Esophagus (tissue), 2 donors: ENCODE data around the gene KCNJ5. TPM values are rescaled to one million over a fixed set of nuclear protein-coding genes. Genes with fewer than 3 reads are reported as not detected.

Experiments
- H3K27ac ChIP-seq, 2 donors: one replicate each; pipeline ENCODE4 v1.5.1; 2013; ENCODE audit warnings: low read depth in 2 of 2, mild to moderate bottlenecking in 2 of 2, inconsistent platforms in 1 of 2, low read length in 1 of 2, moderate library complexity in 1 of 2
- H3K27me3 ChIP-seq, 2 donors: one replicate each; pipeline ENCODE4 v1.6.1; 2013; ENCODE audit warnings: low read length in 2 of 2, control low read depth in 1 of 2, mild to moderate bottlenecking in 1 of 2; ENCODE audit not compliant: insufficient read depth in 2 of 2, control insufficient read depth in 1 of 2
- H3K36me3 ChIP-seq, 2 donors: one replicate each; pipeline ENCODE4 v1.6.1; 2013; ENCODE audit warnings: low read length in 1 of 2; ENCODE audit not compliant: control insufficient read depth in 2 of 2, insufficient read depth in 2 of 2
- H3K4me1 ChIP-seq, 2 donors: one replicate each; pipeline ENCODE4 v1.6.1; 2013; ENCODE audit warnings: low read length in 1 of 2; ENCODE audit not compliant: control insufficient read depth in 2 of 2, insufficient read depth in 2 of 2
- H3K4me3 ChIP-seq, 2 donors: one replicate each; pipeline ENCODE4 v1.5.1; 2013; ENCODE audit warnings: low read length in 2 of 2, mild to moderate bottlenecking in 2 of 2, low read depth in 1 of 2, moderate library complexity in 1 of 2
- H3K9me3 ChIP-seq, 2 donors: one replicate each; pipeline ENCODE4 v1.6.1; 2013; ENCODE audit warnings: mild to moderate bottlenecking in 2 of 2, low read depth in 1 of 2, low read length in 1 of 2, moderate library complexity in 1 of 2; ENCODE audit not compliant: control insufficient read depth in 2 of 2, insufficient read depth in 1 of 2
- WGBS, 2 donors: extraction: QIAGEN DNeasy Blood & Tissue Kit; methylation state at CpG; one replicate each; pipeline ENCODE4 v1.1.7; 2013; 5-methylcytosine and 5-hydroxymethylcytosine counted together
- polyA plus RNA-seq, 2 donors: library from polyadenylated mRNA; stranded (reverse); fragments of 200-250 nt; gene quantifications; one replicate each; pipeline ENCODE4 v1.2.3, GENCODE V29; 2013
- donor health status: healthy with polysubstance abuse.
- donor health status: Bipolar disorder and iron deficiency.

The KCNJ5 gene
- polyA plus RNA-seq, 2 donors: 0.08 to 0.27 TPM

DNA sequence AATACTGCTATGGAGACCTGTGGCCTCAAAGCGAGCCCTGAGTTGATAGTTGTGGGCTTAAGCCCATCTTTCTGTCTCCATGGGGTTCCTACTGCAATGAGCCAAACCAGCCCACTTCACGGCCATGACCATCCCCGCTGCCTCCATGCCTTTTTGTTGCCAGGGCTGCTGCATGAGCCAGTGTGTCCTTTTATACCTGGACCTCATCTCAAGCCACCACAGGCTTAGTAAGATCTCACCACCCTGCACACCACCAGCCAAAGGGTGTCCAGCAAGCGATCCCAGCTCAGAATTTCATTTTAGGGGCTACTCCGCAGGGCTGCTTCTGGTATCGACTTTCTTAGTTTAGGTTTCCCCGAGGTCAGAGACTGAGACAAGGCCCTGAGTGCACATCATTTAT, 43.2 kb downstream of the KCNJ5 start:
- no peak overlapping the region for H3K4me3 ChIP-seq
- 94% methylated on average over 7 of the region's 7 CpGs for WGBS, 2 donors
- H3K9me3 ChIP-seq: peaks cover 0 to 4% of the 10 kb centered on the region in 2 donors
- peaks cover 0 to 7% of the 10 kb centered on the region in 2 donors for H3K36me3 ChIP-seq
- H3K4me1 ChIP-seq: peaks cover 0 to 6% of the 10 kb centered on the region in 2 donors
- H3K27ac ChIP-seq: no peak overlapping the region
- no peaks in the 10 kb centered on the region for H3K27me3 ChIP-seq

DNA sequence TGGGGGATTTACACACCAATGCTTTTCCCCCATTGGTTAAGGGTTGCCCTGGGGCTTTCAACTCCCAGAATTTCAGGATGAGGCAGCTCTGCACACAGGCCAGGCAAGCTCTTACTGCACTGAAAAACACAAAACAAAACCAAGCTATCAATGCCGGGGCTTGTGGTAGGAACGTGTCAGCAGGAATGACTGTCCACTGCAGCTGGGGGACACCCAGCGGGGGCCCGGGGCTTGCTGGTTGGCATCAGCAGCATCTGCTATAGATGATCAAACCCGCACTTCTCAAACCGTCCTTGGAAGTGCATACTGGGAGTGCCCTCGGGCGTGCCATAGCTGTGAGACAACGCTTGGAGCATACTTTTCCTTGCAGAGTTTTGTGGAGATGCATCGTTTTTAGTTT, 43.8 kb downstream of the KCNJ5 start:
- H3K4me1 ChIP-seq: peaks cover 0 to 8% of the 10 kb centered on the region in 2 donors
- H3K27me3 ChIP-seq: no peaks in the 10 kb centered on the region
- H3K9me3 ChIP-seq: peaks cover 0 to 4% of the 10 kb centered on the region in 2 donors
- no peak overlapping the region for H3K4me3 ChIP-seq
- WGBS, 2 donors: 83% methylated on average over 10 of the region's 10 CpGs
- H3K36me3 ChIP-seq: peaks cover 0 to 7% of the 10 kb centered on the region in 2 donors
- no peak overlapping the region for H3K27ac ChIP-seq

DNA sequence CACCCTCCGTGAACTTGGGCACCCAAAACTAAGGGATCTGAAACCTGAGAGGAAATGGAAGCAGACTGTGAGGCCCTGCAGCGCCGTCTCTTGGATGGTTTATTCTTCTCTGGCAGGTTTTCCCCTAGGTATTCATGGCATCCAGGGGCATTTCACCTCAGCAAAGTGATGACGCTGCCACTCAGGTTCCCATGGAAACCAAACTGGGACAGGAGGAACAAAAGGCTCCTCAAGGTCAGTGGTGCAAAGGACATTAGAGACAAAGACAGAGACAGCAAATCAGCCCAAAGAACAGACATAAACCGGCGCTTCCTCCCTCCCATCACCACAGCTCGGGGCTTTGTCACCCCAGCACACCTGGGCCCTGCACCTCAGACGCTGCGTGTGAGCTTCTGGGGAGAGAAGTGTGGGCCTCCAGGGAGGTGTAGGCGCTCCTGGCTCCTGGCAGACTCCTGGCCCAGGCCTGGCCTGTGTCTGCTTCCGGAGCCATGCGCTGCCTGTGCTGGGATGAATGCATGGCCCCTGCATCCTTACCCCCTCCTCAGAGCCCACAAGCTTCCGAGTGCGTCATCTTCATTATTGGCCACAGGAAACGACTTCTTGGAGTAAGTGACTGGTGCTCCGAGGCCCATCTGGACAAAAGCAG, 45.6 kb downstream of the KCNJ5 start:
- 71 to 76% methylated on average over 16 of the region's 16 CpGs for WGBS, 2 donors
- no peak overlapping the region for H3K27ac ChIP-seq

DNA sequence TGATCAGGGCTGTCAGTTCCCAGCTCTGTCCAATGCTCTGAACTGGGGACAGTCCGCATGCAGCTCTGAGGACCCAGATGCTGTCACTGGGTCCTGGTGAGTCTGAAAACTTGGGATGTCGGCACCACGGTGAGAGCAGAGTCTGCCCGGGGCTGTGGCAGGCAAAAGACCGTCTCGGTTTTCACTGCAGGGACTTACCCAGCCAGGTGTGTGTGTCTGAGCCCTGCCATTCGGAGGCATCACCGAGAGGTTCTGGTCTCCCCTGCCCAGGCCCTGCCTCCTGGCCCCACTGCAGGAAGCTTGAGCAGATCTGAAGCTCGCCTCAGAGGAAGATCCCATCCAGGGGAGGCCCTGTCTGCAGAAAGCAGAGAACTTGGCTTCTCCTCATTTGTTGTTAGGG, 46.3 kb downstream of the KCNJ5 start:
- peaks cover 0 to 17% of the 10 kb centered on the region in 2 donors for H3K4me1 ChIP-seq
- WGBS, 2 donors: 61 to 77% methylated on average over 9 of the region's 9 CpGs
- peaks cover 0 to 7% of the 10 kb centered on the region in 2 donors for H3K36me3 ChIP-seq
- no peaks in the 10 kb centered on the region for H3K9me3 ChIP-seq
- H3K27ac ChIP-seq: no peak overlapping the region
- H3K4me3 ChIP-seq: no peak overlapping the region
- H3K27me3 ChIP-seq: no peaks in the 10 kb centered on the region

More for the DNA sequence above, 45.6 kb downstream of the KCNJ5 start:
- Histone ChIP-seq H3K4me3 (no peak overlapping the region), H3K9me3 (no peaks in the 10 kb centered on the region), H3K4me1 (peaks cover 0 to 16% of the 10 kb centered on the region in 2 donors), H3K36me3 (peaks cover 0 to 7% of the 10 kb centered on the region in 2 donors), H3K27me3 (no peaks in the 10 kb centered on the region)

DNA sequence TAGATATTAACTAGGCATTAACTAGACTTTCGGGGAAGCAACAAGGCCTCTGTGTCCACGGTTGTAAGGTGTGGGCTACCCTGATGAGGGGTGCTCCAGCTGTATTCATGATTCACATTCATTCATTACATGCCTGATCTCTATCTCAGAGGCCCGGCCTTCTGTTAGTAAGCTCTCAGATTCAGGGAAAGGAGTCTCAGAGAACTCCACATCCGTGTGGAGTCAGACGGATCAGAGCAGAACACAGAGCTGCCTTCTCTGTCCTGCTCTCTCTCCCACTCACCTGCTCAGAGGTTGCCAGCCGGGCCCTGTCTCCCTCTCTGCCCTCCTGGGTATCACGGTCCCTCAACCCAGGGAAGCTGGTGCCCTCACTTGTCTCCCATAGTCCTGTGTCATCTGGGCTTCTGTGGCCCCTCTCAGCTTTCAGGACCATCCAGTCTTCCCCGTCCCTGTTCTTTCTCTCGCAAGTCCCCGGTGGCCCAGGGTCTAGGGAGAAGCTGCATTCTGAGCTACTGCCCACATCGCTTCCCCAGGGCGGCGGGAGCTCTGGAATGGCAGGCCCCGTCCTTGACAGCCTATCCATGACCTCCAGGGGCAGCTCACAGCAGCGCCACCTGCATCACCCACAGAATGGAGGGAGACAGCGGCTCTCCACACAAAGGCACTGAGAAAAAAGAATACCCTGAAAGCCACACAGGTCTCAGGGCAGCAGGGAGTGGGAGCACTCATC, 47.2 kb downstream of the KCNJ5 start:
- H3K4me1 ChIP-seq: peaks cover 3 to 21% of the 10 kb centered on the region in 2 donors
- H3K27ac ChIP-seq: no peak overlapping the region
- peaks cover 0 to 7% of the 10 kb centered on the region in 2 donors for H3K36me3 ChIP-seq
- H3K27me3 ChIP-seq: no peaks in the 10 kb centered on the region
- H3K4me3 ChIP-seq: no peak overlapping the region
- H3K9me3 ChIP-seq: no peaks in the 10 kb centered on the region
- WGBS, 2 donors: 75 to 78% methylated on average over 16 of the region's 16 CpGs

DNA sequence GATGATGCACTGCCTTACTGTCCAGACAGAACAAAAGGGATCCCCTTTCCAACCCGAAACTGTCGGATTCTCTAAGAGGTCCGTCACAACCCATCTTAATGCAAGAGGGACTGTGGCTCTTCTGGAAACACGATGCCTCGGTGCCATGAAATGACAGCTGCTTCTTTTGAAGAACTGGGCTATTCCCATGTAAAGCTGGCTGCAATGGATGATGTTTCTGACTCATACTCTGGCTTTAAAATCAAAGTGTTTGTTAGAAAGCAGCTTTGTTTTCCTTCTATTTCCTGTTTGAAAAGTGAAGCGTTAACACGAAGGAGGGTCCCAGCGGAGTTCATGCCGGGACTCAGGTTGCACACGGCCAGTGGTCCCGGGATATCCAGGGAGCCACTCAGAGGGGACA, 48.4 kb downstream of the KCNJ5 start:
- Histone ChIP-seq H3K4me1 (peaks cover 4 to 21% of the 10 kb centered on the region in 2 donors), H3K27ac (peak overlapping the region; percentile 64 to 91), H3K9me3 (no peaks in the 10 kb centered on the region), H3K27me3 (no peaks in the 10 kb centered on the region), H3K4me3 (no peak overlapping the region), H3K36me3 (peaks cover 0 to 7% of the 10 kb centered on the region in 2 donors)
- 36 to 55% methylated on average over 11 of the region's 11 CpGs for WGBS, 2 donors

DNA sequence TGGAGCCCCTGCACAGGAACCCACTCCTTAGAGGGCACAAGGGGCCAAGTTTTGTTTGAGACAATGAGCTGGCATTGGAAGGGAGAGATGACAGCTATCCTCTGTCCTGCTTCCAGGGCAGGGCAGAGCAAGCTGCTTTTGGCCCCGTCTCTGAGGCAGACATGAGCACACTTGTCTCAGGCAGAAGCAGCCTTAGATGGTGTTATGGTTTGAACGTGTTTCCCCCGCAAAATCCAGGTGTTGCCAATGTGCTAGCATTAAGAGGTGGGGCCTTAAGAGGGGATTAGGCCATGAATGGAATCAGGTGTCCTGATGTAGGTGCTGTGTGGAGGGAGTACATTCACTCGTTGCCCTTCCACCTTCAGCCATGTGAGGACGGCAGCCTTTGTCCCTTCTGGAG, 49.0 kb downstream of the KCNJ5 start:
- H3K36me3 ChIP-seq: peaks cover 0 to 5% of the 10 kb centered on the region in 2 donors
- H3K9me3 ChIP-seq: no peaks in the 10 kb centered on the region
- peak overlapping the region; percentile 89 to 91 for H3K27ac ChIP-seq
- H3K27me3 ChIP-seq: no peaks in the 10 kb centered on the region
- H3K4me1 ChIP-seq: peaks cover 4 to 21% of the 10 kb centered on the region in 2 donors
- WGBS, 2 donors: 46 to 63% methylated on average over 5 of the region's 5 CpGs
- H3K4me3 ChIP-seq: peak overlapping the region in 1 of 2 donors; percentile 14

DNA sequence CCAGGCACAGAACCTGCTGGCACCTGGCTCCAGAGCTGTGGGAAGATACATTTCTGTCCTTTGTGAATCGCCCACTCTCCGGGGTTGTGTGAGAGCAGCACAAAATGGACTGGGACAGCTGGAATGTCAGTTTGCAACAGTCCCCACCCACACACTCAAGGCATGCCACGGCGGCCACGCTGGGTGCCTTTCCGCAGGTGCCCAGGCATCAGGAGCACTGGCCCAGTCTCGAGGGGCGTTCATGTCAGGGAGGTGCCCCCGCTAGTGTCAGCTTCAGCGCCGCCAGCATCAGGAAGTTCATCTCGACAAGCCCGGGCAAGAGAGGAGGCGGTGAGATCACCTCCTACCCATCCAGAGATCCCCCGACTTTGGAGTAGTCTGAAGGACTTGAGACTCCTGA, 49.4 kb downstream of the KCNJ5 start:
- peaks cover 4 to 21% of the 10 kb centered on the region in 2 donors for H3K4me1 ChIP-seq
- peak overlapping the region in 1 of 2 donors; percentile 26 for H3K4me3 ChIP-seq
- H3K9me3 ChIP-seq: no peaks in the 10 kb centered on the region
- no peaks in the 10 kb centered on the region for H3K27me3 ChIP-seq
- WGBS, 2 donors: 49 to 67% methylated on average over 15 of the region's 15 CpGs
- H3K36me3 ChIP-seq: peaks cover 0 to 5% of the 10 kb centered on the region in 2 donors
- peak overlapping the region; percentile 89 to 91 for H3K27ac ChIP-seq

DNA sequence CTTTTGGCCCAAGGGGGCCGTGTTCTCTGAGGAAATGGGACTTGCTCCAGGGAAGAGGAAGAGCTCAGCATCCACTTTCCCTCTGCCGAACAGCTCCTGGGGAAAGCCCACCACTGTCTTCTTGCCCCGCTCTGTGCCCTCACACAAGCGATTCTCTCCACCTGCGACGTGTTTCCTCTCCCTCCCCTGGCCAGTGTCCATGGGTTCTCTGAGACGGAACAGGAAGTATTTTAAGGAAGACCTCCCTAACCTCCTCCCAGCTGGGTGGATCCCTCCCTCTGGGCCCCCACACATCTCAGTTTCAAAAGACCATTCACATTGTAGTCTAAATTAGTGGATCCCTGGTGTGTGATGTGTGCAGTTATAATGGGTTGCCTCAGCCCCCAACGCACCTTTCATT, 50.0 kb downstream of the KCNJ5 start:
- Histone ChIP-seq H3K27me3 (no peaks in the 10 kb centered on the region), H3K9me3 (no peaks in the 10 kb centered on the region), H3K4me1 (peaks cover 4 to 21% of the 10 kb centered on the region in 2 donors), H3K36me3 (peaks cover 0 to 5% of the 10 kb centered on the region in 2 donors), H3K27ac (peak overlapping the region; percentile 89 to 91), H3K4me3 (peak overlapping the region; percentile 26 to 41)
- 40 to 72% methylated on average over 8 of the region's 8 CpGs for WGBS, 2 donors
